ENCODE measurements around the gene PROX2.
A peak's percentile ranks its signal among the peaks of the same experiment; 100 is the strongest.

DNA sequence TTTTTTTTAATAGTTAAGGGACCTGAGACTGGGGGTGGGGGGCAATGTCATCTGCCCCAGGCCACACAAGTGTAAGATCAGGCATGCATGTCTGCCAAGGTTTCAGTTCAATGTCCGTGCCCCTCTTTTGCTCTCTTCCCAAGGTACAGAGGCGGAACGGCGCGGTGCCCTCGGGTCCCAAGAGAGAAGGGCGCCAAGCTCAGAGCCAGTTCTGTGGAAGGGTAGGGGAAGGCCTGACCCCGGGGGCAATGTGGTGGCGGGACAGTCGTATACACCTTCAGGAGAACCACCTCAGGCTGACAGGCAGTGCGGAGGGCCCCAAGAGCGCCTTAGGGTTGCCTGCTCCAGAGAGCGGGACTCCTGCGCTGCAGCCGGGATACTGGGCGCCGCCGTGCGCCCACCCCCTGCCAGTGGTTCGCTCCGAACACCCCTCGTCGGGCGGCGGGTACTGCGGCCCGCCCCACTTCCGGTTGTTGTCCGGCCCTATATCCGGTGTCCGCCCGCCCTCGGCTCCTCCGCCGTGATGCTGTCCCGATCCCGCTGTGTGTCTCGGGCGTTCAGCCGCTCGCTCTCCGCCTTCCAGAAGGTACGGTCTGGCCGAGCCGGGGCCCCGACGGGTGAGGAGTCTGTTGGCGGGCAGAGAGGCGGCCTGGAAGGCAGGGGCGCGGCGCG lies 5.6 kb upstream of the PROX2 start, which contains the start of gene DLST:
- TF ChIP-seq, protein P1, sequence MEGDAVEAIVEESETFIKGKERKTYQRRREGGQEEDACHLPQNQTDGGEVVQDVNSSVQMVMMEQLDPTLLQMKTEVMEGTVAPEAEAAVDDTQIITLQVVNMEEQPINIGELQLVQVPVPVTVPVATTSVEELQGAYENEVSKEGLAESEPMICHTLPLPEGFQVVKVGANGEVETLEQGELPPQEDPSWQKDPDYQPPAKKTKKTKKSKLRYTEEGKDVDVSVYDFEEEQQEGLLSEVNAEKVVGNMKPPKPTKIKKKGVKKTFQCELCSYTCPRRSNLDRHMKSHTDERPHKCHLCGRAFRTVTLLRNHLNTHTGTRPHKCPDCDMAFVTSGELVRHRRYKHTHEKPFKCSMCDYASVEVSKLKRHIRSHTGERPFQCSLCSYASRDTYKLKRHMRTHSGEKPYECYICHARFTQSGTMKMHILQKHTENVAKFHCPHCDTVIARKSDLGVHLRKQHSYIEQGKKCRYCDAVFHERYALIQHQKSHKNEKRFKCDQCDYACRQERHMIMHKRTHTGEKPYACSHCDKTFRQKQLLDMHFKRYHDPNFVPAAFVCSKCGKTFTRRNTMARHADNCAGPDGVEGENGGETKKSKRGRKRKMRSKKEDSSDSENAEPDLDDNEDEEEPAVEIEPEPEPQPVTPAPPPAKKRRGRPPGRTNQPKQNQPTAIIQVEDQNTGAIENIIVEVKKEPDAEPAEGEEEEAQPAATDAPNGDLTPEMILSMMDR (IDR thresholded peaks at IDR 0.05): no peak
- TF ChIP-seq POLR2A (IDR thresholded peaks at IDR 0.05): peak in 1 of 2 donors; percentile 83

All from heart left ventricle (tissue), 13 donors.